HG02870 (cell line): ENCODE results near the gene DVL1.

Source experiments
- ATAC-seq: cut with Tn5 transposase; IDR thresholded peaks from one replicate; pipeline ENCODE4 v1.9.1; 2021; ENCODE audit warnings: mild to moderate bottlenecking, moderate library complexity; ENCODE audit not compliant: unreplicated experiment

DVL1 gene

GRCh38 chr1:1342061-1342562, 7.1 kb downstream of the DVL1 start:
- ATAC-seq, result no peak

- no peak for ATAC-seq
Observed at GRCh38 chr1:1341549-1342021, 7.6 kb downstream of the DVL1 start.

- ATAC-seq, result no peak
Observed at GRCh38 chr1:1340791-1341548, 8.2 kb downstream of the DVL1 start.

GRCh38 chr1:1340185-1340584, 9.0 kb downstream of the DVL1 start:
- no peak for ATAC-seq

- no peak for ATAC-seq
Observed at GRCh38 chr1:1338278-1338677, 10.9 kb downstream of the DVL1 start.

GRCh38 chr1:1337793-1338147, 11.4 kb downstream of the DVL1 start:
- no peak for ATAC-seq

GRCh38 chr1:1336931-1337792, 12.1 kb downstream of the DVL1 start:
- no peak for ATAC-seq

GRCh38 chr1:1336446-1336845, 12.8 kb downstream of the DVL1 start:
- ATAC-seq, result no peak

GRCh38 chr1:1335792-1336248, 13.4 kb downstream of the DVL1 start:
- no peak for ATAC-seq

GRCh38 chr1:1335283-1335682, 13.9 kb downstream of the DVL1 start:
- no peak for ATAC-seq

GRCh38 chr1:1334835-1335234, 14.4 kb downstream of the DVL1 start:
- no peak for ATAC-seq

- ATAC-seq, result no peak
Observed at GRCh38 chr1:1333551-1334241, 15.5 kb downstream of the DVL1 start.

GRCh38 chr1:1332774-1333480, 16.3 kb downstream of the DVL1 start:
- no peak for ATAC-seq

GRCh38 chr1:1332031-1332755, 17.0 kb downstream of the DVL1 start:
- ATAC-seq, result no peak

GRCh38 chr1:1331068-1331965, 17.9 kb downstream of the DVL1 start, which contains the start of gene TAS1R3:
Gene TAS1R3, plus strand, starts transcription at chr1:1331280. Its CDS starts 66 bp downstream, at chr1:1331346.
- no peak for ATAC-seq

- no peak for ATAC-seq
Observed at GRCh38 chr1:1330366-1331067, 18.7 kb downstream of the DVL1 start.

- no peak for ATAC-seq
Observed at GRCh38 chr1:1329304-1330210, 19.7 kb downstream of the DVL1 start.
